ENCODE data around the gene DHTKD1.

GRCh38 chr10:12165036-12165435 is 96.3 kb downstream of the DHTKD1 start:
- no peak for TF ChIP-seq CTCF (conservative IDR thresholded peaks at IDR 0.05; ENCODE audit: low read length)
- TF ChIP-seq EZH2phosphoT487 (IDR thresholded peaks at IDR 0.05; ENCODE audit: borderline replicate concordance), result no peak
